HepG2 (cell line): ENCODE measurements around the gene PET100. TPM values are rescaled to one million over a fixed set of nuclear protein-coding genes. Genes with fewer than 3 reads are reported as not detected.
A peak's percentile ranks its signal among the peaks of the same experiment; 100 is the strongest.

Source experiments
- CC2D1A ChIP-seq: sonication (generic); formaldehyde crosslinking; IDR thresholded peaks from 2 replicates; pipeline ENCODE4 v1.8.1; 2023; ENCODE audit warnings: mild to moderate bottlenecking, missing genetic modification reagents
- FOXP1 ChIP-seq, 2 experiments: fragments of 450-650 bp in 1 of 2; IDR thresholded peaks; 2 replicates each; pipeline ENCODE4 v1.6.1; 2017 to 2018; ENCODE audit warnings: antibody characterized with exemption in 1 of 2
- GMEB2 ChIP-seq: IDR thresholded peaks from 2 replicates; pipeline ENCODE4 v1.6.1; 2016; ENCODE audit warnings: missing biosample characterization, missing genetic modification reagents, low read depth
- HHEX ChIP-seq: IDR thresholded peaks from 2 replicates; pipeline ENCODE4 v1.6.1; 2016; ENCODE audit warnings: control low read depth
- HIC2 ChIP-seq: sonication (generic); formaldehyde crosslinking; IDR thresholded peaks from 2 replicates; pipeline ENCODE4 v1.9.0; 2022; ENCODE audit warnings: low read depth, missing genetic modification reagents
- NR0B2 ChIP-seq: sonication (generic); formaldehyde crosslinking; IDR thresholded peaks from 2 replicates; pipeline ENCODE4 v1.4.0; 2020; ENCODE audit warnings: mild to moderate bottlenecking, missing genetic modification reagents
- SALL2 ChIP-seq: sonication (generic); formaldehyde crosslinking; IDR thresholded peaks from 2 replicates; pipeline ENCODE4 v1.8.1; 2023; ENCODE audit warnings: mild to moderate bottlenecking, missing genetic modification reagents, inconsistent platforms
- THYN1 ChIP-seq: sonication (generic); formaldehyde crosslinking; IDR thresholded peaks from 2 replicates; pipeline ENCODE4 v1.8.1; 2023; ENCODE audit warnings: low read depth, mild to moderate bottlenecking, moderate library complexity, missing genetic modification reagents, borderline replicate concordance
- ZBTB4 ChIP-seq: sonication (generic); formaldehyde crosslinking; IDR thresholded peaks from 2 replicates; pipeline ENCODE4 v1.4.0; 2020; ENCODE audit warnings: missing genetic modification reagents, mild to moderate bottlenecking, borderline replicate concordance
- ZNF225 ChIP-seq: sonication (generic); formaldehyde crosslinking; IDR thresholded peaks from 2 replicates; pipeline ENCODE4 v1.4.0; 2020; ENCODE audit warnings: mild to moderate bottlenecking, missing genetic modification reagents
- ZNF407 ChIP-seq: sonication (generic); formaldehyde crosslinking; IDR thresholded peaks from one replicate; pipeline ENCODE4 v1.5.1; 2020; ENCODE audit warnings: mild to moderate bottlenecking, missing genetic modification reagents; ENCODE audit errors: not compliant biosample characterization
- ZNF619 ChIP-seq: sonication (generic); formaldehyde crosslinking; IDR thresholded peaks from 2 replicates; pipeline ENCODE4 v1.4.0; 2020; ENCODE audit warnings: mild to moderate bottlenecking, missing genetic modification reagents
- polyA plus RNA-seq, 8 experiments: library from polyadenylated mRNA; depleted of rRNA in 3 of 8; stranded (reverse) in 7 of 8; unstranded in 1 of 8; fragments of >200 nt; fragmentation: Illumina TruSeq in 4 of 8; extraction: Trizol in 4 of 8; gene quantifications; 2 replicates each; pipeline versions ENCODE4 v1.2.1 to v1.2.3, GENCODE V29; 2011 to 2016; ENCODE audit warnings: low read depth in 4 of 8, missing spikeins in 1 of 8, mixed read lengths in 1 of 8; ENCODE audit not compliant: insufficient read depth in 1 of 8
- total RNA-seq, 5 experiments: library from RNA; depleted of rRNA; stranded (reverse); fragments of >200 nt; fragmentation: Illumina TruSeq; extraction: Trizol; gene quantifications; 2 replicates each; pipeline ENCODE4 v1.2.3, GENCODE V29; 2016; ENCODE audit warnings: low read depth in 1 of 5

PET100 gene
- total and polyA plus RNA-seq, 2 of the 13 experiments (the other 11 are each of a cell fraction or from before 2014, with no cell fraction given), result 22.3 to 66.5 TPM

- TF ChIP-seq ZBTB4 (CRISPR knock-in tag), result no peak
- no peak; the same call in 1 of the 2 replicates for TF ChIP-seq NR0B2 (CRISPR knock-in tag)
- TF ChIP-seq ZNF407 (CRISPR knock-in tag), result no peak
- peak; percentile 33; the same call in 1 of the 2 replicates for TF ChIP-seq FOXP1 (IDR thresholded peaks at IDR 0.05)
- TF ChIP-seq FOXP1 (CRISPR knock-in tag; IDR thresholded peaks at IDR 0.05), result no peak
- TF ChIP-seq SALL2, result peak; percentile 79; the same call in 1 of the 2 replicates
- TF ChIP-seq THYN1, result no peak
- no peak for TF ChIP-seq HHEX (CRISPR knock-in tag)
- no peak for TF ChIP-seq CC2D1A (CRISPR knock-in tag)
- peak; percentile 49; the same call in 1 of the 2 replicates for TF ChIP-seq GMEB2 (CRISPR knock-in tag)
- TF ChIP-seq HIC2 (CRISPR knock-in tag), result no peak
- TF ChIP-seq ZNF225 (CRISPR knock-in tag), result no peak
- TF ChIP-seq ZNF619 (CRISPR knock-in tag), result no peak
Observed at GRCh38 chr19:7629347-7630054, at the start of gene PET100, which contains the start of gene XAB2 (continued).
